HG02678 (cell line): ENCODE measurements around the gene H2AZ1.

Source experiments
- ATAC-seq: cut with Tn5 transposase; IDR thresholded peaks from one replicate; pipeline ENCODE4 v1.9.1; 2021; ENCODE audit warnings: mild to moderate bottlenecking, moderate library complexity; ENCODE audit not compliant: unreplicated experiment

Gene H2AZ1

DNA sequence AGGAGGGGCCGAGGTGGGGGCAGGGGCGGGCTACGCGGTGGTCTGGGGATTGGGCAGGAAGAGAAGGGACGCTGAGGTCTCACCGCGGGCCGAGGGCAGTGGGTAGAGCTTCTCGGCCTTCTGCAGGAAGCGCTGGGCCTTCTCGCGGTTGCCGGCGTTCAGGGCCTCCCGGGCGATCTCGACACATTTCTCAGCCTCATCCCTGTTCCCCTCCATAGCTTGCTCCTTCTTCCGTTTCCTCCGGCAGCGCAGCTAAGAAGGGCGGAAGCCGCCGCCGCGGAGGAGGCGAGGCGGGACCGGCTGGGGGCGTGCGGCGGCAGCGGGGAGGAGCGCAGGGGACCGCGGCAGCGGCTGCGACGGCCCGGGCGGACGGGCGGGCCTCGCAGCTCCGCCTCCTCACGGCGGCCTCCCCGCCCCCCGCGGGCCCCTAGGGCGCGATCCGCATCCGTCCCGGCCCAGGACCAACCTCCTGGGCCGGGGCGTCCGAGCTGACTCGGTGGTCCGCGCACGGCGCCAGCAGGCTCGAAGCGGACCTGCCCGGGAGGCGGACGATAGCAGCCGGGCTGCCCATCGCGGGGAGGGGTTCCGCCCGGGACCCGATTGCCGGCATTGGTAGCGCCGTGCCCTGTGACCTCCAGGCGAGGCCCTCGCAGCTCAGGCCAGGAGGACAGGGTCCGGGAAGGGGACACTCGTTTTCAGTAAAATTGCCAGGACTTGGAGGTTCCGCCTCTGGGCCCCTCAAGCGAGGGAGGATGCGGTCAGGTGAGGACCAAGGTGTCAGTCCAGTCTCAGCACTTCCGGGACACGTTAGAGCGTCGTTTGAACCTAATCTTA, 3.5 kb downstream of the H2AZ1 start, which contains the start of gene DNAJB14:
TSS of gene DNAJB14 (minus strand) at position 263 of the 834 bp plus-strand sequence. CDS start at position 216, 47 bp downstream.
- peak; percentile 42 for ATAC-seq

DNA sequence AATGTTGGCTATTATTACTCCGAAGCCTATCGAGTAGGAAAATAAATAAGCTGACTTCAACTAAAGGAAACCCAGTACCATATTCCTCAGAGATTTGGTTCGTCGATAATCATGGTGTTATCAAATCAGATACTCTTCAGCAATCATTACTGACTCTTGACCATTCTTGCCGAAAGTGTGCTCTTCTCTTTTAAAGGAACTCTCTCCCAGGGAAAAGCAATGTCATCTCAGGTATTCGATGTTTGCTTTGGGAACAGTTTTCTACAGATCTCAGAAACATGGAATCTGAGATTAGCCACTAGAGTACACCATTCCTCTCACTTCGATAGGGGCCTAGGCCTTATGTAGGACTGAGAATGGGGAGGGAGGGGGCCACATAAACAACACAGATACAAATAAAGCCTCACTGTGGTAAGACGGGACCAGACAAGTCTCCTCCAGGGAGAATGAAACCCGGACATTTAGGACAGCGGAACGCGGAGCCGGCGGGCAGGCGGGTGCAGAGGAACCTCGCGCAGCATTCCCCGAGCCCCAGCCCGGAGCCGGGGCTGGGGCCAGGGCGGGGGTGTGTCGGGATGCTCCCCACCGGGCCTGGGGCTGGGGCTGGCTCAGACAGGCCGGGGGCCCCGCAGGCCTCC, 4.2 kb downstream of the H2AZ1 start:
- ATAC-seq = peak; percentile 1

DNA sequence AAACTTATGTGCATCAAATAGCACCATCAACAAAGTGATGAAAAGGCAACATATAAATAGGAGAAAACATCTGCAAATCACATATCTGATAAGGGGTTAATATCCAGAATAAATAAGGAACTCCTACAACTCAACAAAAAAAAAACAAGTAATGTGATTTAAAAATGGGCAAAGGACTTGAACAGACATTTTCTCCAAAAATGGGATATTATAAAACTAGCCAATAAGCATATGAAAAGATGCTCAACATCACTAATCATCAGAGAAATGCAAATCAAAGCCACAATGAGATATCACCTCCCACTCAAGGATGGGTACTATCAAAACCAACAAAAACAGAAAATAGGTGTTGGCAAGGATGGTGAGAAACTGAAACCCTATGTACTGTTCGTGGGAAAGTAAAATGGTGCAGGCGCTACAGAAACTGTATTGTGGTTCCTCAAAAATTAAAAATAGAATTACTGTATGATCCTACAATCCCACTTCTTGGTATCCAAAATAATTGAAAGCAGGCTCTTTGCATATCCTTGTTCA, 6.1 kb downstream of the H2AZ1 start:
- no peak for ATAC-seq

DNA sequence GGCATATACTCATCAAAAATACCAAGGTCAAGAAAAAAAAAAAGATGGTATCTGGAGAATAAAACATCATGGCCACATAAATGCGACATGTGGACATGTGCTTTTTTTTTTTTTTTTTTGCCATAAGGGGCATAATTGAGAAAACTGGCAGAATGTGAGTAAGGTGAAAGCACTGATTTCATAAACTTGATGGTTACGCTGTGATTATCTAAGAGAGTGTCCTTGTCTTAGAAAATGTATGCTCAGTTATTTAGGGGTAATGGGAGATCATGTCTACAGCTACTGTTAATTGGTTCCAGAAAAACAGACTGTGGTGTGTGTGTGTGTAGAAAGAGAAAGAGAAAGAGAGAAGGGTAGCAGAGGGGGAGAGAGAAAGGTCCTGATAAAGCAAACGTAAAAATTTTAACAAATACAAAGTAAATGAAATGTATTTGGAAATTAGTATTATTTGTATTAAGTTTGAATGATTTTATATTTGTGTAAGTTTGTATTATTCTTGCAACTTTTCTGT, 11.8 kb downstream of the H2AZ1 start:
- ATAC-seq = no peak

DNA sequence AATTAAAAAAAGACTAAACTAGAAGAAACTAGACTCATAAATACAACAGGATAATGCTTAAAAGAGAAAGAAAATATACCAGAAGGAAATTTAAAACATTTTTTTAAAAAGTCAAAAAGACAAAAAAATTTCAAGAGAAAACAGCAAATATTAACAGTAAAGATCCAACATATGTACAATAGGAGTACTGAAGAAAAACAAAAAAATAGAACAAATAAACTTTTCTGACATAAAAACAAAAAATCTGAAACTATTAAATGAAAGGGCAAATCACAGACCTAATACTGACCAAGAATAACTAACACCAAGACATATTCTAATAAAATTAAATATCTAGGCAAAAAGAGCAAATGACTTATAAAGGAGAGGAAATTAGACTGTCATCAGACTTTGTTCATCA, 15.2 kb downstream of the H2AZ1 start:
- no peak for ATAC-seq

DNA sequence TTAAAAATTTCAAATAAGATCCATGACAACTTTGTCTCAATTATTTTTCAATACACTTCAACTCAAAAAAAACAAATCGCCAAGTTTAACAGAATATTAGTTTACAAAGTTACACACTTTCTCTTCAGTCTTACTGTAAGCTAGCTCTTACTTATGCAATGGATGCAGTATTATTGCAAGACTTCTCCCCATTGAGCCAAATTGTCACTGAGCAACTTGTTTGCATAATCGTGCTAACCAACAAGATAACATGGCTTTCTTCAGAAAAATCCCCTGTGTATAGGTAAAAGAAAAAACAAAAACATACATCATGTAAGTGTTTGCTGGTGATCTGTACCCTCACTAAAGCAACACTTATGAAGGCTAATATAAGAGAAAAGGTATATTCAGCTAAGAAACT, 22.5 kb downstream of the H2AZ1 start:
- no peak for ATAC-seq

DNA sequence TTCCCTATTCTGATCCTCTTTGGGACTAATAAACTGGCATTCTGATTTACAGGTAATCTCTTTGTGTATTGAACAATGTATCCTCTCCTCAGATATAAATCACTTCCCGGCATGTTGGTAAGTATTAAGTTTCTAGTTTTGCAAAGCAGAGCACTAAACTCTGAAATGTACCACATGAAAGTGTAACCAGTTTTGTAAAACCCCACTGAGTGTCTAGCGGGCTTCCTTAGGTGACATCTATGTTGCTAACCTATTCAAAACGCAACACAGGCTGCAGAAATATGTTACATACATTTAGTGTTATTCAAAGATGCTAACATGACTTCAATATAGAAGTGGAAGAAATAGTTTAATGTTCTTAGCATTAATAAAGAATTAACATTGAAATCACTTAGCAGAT, 28.9 kb downstream of the H2AZ1 start:
- no peak for ATAC-seq

DNA sequence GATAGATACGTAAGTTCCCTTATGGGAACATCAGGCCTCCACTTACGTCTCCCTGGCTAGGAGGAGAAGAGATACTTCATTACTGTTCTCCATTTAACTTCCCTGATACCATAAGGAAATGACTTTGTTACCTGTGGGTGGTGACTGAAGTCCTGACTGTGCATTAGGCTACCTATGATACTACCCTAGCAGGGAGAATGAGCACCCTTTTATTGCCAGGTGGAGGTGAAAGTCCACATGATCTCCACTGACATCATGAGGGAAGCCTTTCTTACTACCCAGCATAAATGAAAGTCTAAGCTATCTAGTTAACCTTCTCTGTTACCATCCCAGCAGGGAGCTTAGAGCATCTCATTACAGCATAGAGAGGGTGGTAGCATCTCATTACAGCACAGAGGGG, 31.4 kb downstream of the H2AZ1 start:
- no peak for ATAC-seq

DNA sequence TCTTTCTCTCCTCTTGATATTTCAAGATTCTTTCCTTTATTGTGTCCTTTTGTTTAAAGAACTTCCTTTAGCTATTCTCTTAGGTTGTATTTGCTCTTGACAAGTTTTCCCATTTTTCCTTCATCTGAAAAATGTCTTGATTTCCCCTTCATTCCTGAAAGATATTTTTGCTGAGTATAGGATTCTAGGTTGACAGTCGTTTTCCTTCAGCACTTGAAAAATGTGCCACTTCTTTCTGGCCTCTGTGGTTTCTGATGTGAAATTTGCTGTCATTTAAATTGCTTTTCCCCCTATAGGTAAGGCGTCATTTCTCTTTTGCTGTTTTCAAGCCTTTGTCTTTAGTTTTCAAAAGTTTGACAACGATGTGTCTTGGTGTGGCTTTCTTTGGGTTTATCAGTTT, 32.5 kb downstream of the H2AZ1 start:
- no peak for ATAC-seq

DNA sequence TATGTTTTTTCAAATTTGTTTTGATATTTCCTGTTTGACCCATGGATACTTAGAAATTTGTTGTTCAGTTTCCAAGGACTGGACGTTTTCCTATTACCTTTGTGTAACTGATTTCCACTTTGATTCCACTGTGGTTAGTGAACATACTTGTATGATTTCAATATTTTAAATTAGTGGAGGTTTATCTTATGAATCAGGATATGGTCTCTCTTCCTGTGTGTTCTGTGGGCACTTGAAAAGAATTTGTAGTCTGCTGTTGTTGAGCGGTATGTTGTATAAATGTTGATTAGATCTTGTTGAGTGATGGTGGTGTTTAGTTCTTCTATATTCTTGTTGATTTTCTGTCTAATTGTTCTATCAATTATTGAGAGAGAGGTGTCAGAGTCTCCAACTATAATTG, 34.6 kb downstream of the H2AZ1 start:
- ATAC-seq = no peak
